ENCODE results near the gene NCF2.

NCF2 gene

GRCh38 chr1:183586455-183586854 is 3.8 kb downstream of the NCF2 start:
- no peak overlapping the region for H2AFZ ChIP-seq (ENCODE audit: low read depth, low read length)
- TF ChIP-seq CTCF (IDR thresholded peaks at IDR 0.05; ENCODE audit: low read depth, low read length), result no peak
- TF ChIP-seq EZH2phosphoT487 (IDR thresholded peaks at IDR 0.05; ENCODE audit: low read depth), result no peak
- peak overlapping the region; percentile 99 for H3K9ac ChIP-seq (ENCODE audit: low read length)
- peaks cover 63% of the 10 kb centered on the region for H3K4me1 ChIP-seq (ENCODE audit: low read length)
- H4K20me1 ChIP-seq (ENCODE audit: insufficient read depth, low read length), result peaks cover 49% of the 10 kb centered on the region
- peaks cover 67% of the 10 kb centered on the region for H3K36me3 ChIP-seq (replicated peaks; ENCODE audit: low read depth, low read length)
- peak overlapping the region; percentile 88 for H3K4me2 ChIP-seq (ENCODE audit: low read length)
- H3K27ac ChIP-seq (ENCODE audit: low read length), result peak overlapping the region; percentile 97
- H3K9me3 ChIP-seq (ENCODE audit: insufficient read depth, low read length), result no peaks in the 10 kb centered on the region
- H3K27me3 ChIP-seq (ENCODE audit: low read depth, low read length), result no peaks in the 10 kb centered on the region
- peaks cover 88% of the 10 kb centered on the region for H3K79me2 ChIP-seq (ENCODE audit: low read length)
- H3K4me3 ChIP-seq (ENCODE audit: low read length), result peak overlapping the region; percentile 87

GRCh38 chr1:183585038-183585437 is 5.2 kb downstream of the NCF2 start:
- H3K79me2 ChIP-seq (ENCODE audit: low read length), result peaks cover 100% of the 10 kb centered on the region
- H3K36me3 ChIP-seq (replicated peaks; ENCODE audit: low read depth, low read length), result peaks cover 71% of the 10 kb centered on the region
- peaks cover 66% of the 10 kb centered on the region for H3K4me1 ChIP-seq (ENCODE audit: low read length)
- TF ChIP-seq CTCF (IDR thresholded peaks at IDR 0.05; ENCODE audit: low read depth, low read length) (no peak), EZH2phosphoT487 (IDR thresholded peaks at IDR 0.05; ENCODE audit: low read depth) (no peak)
- H2AFZ ChIP-seq (ENCODE audit: low read depth, low read length), result no peak overlapping the region
- no peaks in the 10 kb centered on the region for H3K27me3 ChIP-seq (ENCODE audit: low read depth, low read length)
- peaks cover 61% of the 10 kb centered on the region for H4K20me1 ChIP-seq (ENCODE audit: insufficient read depth, low read length)
- H3K4me3 ChIP-seq (ENCODE audit: low read length), result peak overlapping the region; percentile 10; the same call in 1 of the 2 replicates
- no peak overlapping the region for H3K9ac ChIP-seq (ENCODE audit: low read length)
- H3K4me2 ChIP-seq (ENCODE audit: low read length), result peak overlapping the region; percentile 24; the same call in 1 of the 2 replicates
- no peaks in the 10 kb centered on the region for H3K9me3 ChIP-seq (ENCODE audit: insufficient read depth, low read length)
- peak overlapping the region; percentile 28 for H3K27ac ChIP-seq (ENCODE audit: low read length)

GRCh38 chr1:183584147-183584546 is 6.1 kb downstream of the NCF2 start:
- Histone ChIP-seq H4K20me1 (ENCODE audit: insufficient read depth, low read length) (peaks cover 67% of the 10 kb centered on the region), H3K79me2 (ENCODE audit: low read length) (peaks cover 98% of the 10 kb centered on the region), H3K4me2 (ENCODE audit: low read length) (no peak overlapping the region; the same call in 1 of the 2 replicates), H3K36me3 (replicated peaks; ENCODE audit: low read depth, low read length) (peaks cover 71% of the 10 kb centered on the region), H3K4me3 (ENCODE audit: low read length) (no peak overlapping the region), H2AFZ (ENCODE audit: low read depth, low read length) (no peak overlapping the region), H3K27ac (ENCODE audit: low read length) (peak overlapping the region; percentile 40), H3K27me3 (ENCODE audit: low read depth, low read length) (no peaks in the 10 kb centered on the region), H3K9me3 (ENCODE audit: insufficient read depth, low read length) (no peaks in the 10 kb centered on the region), H3K4me1 (ENCODE audit: low read length) (peaks cover 70% of the 10 kb centered on the region), H3K9ac (ENCODE audit: low read length) (no peak overlapping the region)
- TF ChIP-seq CTCF (IDR thresholded peaks at IDR 0.05; ENCODE audit: low read depth, low read length) (no peak), EZH2phosphoT487 (IDR thresholded peaks at IDR 0.05; ENCODE audit: low read depth) (no peak)

GRCh38 chr1:183583466-183583865 is 6.8 kb downstream of the NCF2 start:
- no peak overlapping the region for H2AFZ ChIP-seq (ENCODE audit: low read depth, low read length)
- H4K20me1 ChIP-seq (ENCODE audit: insufficient read depth, low read length), result peaks cover 74% of the 10 kb centered on the region
- H3K27ac ChIP-seq (ENCODE audit: low read length), result peak overlapping the region; percentile 40
- H3K9ac ChIP-seq (ENCODE audit: low read length), result no peak overlapping the region
- H3K27me3 ChIP-seq (ENCODE audit: low read depth, low read length), result no peaks in the 10 kb centered on the region
- peak overlapping the region; percentile 3; the same call in 1 of the 2 replicates for H3K4me2 ChIP-seq (ENCODE audit: low read length)
- H3K4me3 ChIP-seq (ENCODE audit: low read length), result no peak overlapping the region
- TF ChIP-seq CTCF (IDR thresholded peaks at IDR 0.05; ENCODE audit: low read depth, low read length) (no peak), EZH2phosphoT487 (IDR thresholded peaks at IDR 0.05; ENCODE audit: low read depth) (no peak)
- H3K36me3 ChIP-seq (replicated peaks; ENCODE audit: low read depth, low read length), result peaks cover 71% of the 10 kb centered on the region
- H3K4me1 ChIP-seq (ENCODE audit: low read length), result peaks cover 70% of the 10 kb centered on the region
- no peaks in the 10 kb centered on the region for H3K9me3 ChIP-seq (ENCODE audit: insufficient read depth, low read length)
- H3K79me2 ChIP-seq (ENCODE audit: low read length), result peaks cover 98% of the 10 kb centered on the region

All from OCI-LY3 (cell line).